Transverse colon (tissue), 4 donors: ENCODE data around the gene ADGRB2. TPM values are rescaled to one million over a fixed set of nuclear protein-coding genes. Genes with fewer than 3 reads are reported as not detected.

Experiments
- DNase-seq: peaks from one replicate; pipeline ENCODE4 v3.0.0-alpha.2; 2019
- H3K27ac ChIP-seq, 4 donors: fragments of 200-600 bp; sonication (generic); 2 replicates each; pipeline ENCODE4 v1.5.1; 2016 to 2018; ENCODE audit warnings: inconsistent platforms in 4 of 4
- H3K27me3 ChIP-seq: fragments of 200-600 bp; sonication (generic); 2 replicates; pipeline ENCODE4 v1.5.1; 2017; ENCODE audit warnings: inconsistent platforms
- H3K36me3 ChIP-seq, 4 donors: fragments of 200-600 bp; sonication (generic); 2 replicates each; pipeline ENCODE4 v1.5.1; 2017 to 2019; ENCODE audit warnings: inconsistent platforms in 4 of 4
- H3K4me1 ChIP-seq, 4 donors: fragments of 200-600 bp; sonication (generic); 2 replicates each; pipeline ENCODE4 v1.5.1; 2017 to 2020; ENCODE audit warnings: inconsistent platforms in 4 of 4
- H3K4me3 ChIP-seq, 4 donors: fragments of 200-600 bp; sonication (generic); 1 replicate in 1 of 4; 2 replicates in 3 of 4; pipeline versions ENCODE4 v1.5.1 to v1.6.1; 2017 to 2019; ENCODE audit warnings: inconsistent platforms in 4 of 4
- H3K9me3 ChIP-seq, 2 donors: fragments of 200-600 bp; sonication (generic); 2 replicates each; pipeline ENCODE4 v1.5.1; 2017 to 2019; ENCODE audit warnings: inconsistent platforms in 2 of 2
- EP300 ChIP-seq: sonication (generic); formaldehyde crosslinking; IDR thresholded peaks from one replicate; pipeline ENCODE4 v1.6.1; 2017; ENCODE audit warnings: antibody characterized with exemption, low read depth
- POLR2A ChIP-seq: fragments of 450-650 bp; IDR thresholded peaks from one replicate; pipeline ENCODE4 v1.6.1; 2016; ENCODE audit warnings: antibody characterized with exemption, mild to moderate bottlenecking, moderate library complexity
- POLR2AphosphoS5 ChIP-seq, 3 donors: sonication (generic); formaldehyde crosslinking; IDR thresholded peaks; one replicate each; pipeline ENCODE4 v1.6.1; 2016; ENCODE audit warnings: antibody characterized with exemption in 3 of 3
- WGBS, 2 donors: methylation state at CpG; one replicate each; pipeline ENCODE4 v1.1.5; 2018; ENCODE audit warnings: low coverage in 1 of 2; 5-methylcytosine and 5-hydroxymethylcytosine counted together
- in situ Hi-C, 4 donors: fragments of 200-750 bp; cut with MboI; loops; one replicate each; pipeline versions ENCODE4 v1.15.0 to v1.15.1; 2017; ENCODE audit warnings: low sequenced_read_pairs in 3 of 4, low pct_ligation_motif_present in 1 of 4, low pct_unique_long_range_greater_than_20kb in 1 of 4
- intact Hi-C: fragments of 100-400 bp; cut with DNase I; formaldehyde crosslinking; loops from one replicate; pipeline ENCODE4 v1.15.1; 2023; ENCODE audit warnings: low total_unique reads
- total RNA-seq, 4 donors: library from RNA; depleted of rRNA; stranded (reverse); fragments of >200 nt; gene quantifications; one replicate each; pipeline ENCODE4 v1.1.0, GENCODE V29; 2016
- TF ChIP-seq, protein P1 (sequence below), 5 experiments: fragments of 200-600 bp in 3 of 5; fragments of 450-650 bp in 2 of 5; sonication (generic) in 3 of 5; IDR thresholded peaks; 1 replicate in 2 of 5; 2 replicates in 3 of 5; pipeline ENCODE4 v1.5.1; 2016 to 2017; ENCODE audit warnings: antibody characterized with exemption in 5 of 5, inconsistent platforms in 3 of 5, mild to moderate bottlenecking in 2 of 5, moderate library complexity in 1 of 5

The ADGRB2 gene
- total RNA-seq, 4 donors from 2014 or later = 0.55 to 4.2 (median 1.1) TPM; not detected in 1

DNA sequence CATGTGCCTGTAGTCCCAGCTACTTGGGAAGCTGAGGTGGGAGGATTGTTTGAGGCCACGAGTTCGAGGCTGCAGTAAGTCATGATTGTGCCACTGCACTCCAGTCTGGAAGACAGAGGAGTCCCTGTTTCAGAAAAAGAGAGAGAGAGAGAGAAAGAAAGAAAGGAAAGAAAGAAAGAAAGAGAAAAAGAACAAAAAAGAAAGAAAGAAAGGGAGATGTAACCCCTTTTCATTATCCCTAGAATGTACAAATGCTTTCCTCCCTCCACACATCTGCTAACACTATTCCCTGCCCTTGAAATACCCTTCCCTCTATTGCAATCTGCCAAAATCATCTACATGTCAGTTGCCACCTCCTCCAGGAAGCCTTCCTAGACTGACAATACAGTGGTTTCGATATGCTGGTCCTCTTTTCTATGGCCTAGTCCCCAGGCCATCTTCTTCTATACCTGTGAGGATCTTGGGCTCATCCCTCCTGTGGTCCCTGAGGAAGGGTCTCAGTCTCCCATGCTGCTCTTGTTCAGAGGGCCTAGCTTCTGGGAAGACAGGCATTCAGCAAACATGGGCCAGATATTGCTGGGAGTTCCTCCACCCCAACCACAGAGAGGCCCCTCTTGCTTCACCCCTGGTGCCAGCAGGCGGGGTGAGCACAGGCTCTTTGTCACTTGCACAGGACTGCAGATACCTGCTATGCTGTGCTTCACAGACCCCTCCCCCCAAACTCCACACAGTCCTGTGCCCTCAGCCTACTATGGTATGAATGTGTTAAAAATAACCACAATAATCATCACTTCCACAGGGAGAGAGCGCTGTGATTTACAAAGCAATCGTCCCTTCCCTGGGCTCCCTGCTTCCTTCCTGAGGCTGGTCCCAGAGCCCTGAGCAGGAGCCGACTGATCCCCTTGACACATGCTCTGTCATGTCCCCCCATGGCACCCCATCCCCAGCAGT, 14.1 kb downstream of the ADGRB2 start:
- in situ Hi-C loops = no loop called here
- WGBS, 2 donors = 80 to 94% methylated on average over 2 to 7 of the region's 7 CpGs
- Histone ChIP-seq H3K9me3 (no peaks in the 10 kb centered on the region), H3K4me3 (no peak overlapping the region), H3K27ac (no peak overlapping the region), H3K4me1 (peaks cover 12 to 16% (median 14%) of the 10 kb centered on the region in 4 donors), H3K36me3 (no peaks in the 10 kb centered on the region), H3K27me3 (peaks cover 4% of the 10 kb centered on the region)
- DNase-seq = no peak
- intact Hi-C loops = loop anchor here (10.0 kb wide), 2 partner anchors 85 to 1975 kb away; no protein-coding TSS in a partner anchor
- TF ChIP-seq POLR2AphosphoS5 (IDR thresholded peaks at IDR 0.05) (no peak), EP300 (no peak), POLR2A (no peak)
- TF ChIP-seq, protein P1, sequence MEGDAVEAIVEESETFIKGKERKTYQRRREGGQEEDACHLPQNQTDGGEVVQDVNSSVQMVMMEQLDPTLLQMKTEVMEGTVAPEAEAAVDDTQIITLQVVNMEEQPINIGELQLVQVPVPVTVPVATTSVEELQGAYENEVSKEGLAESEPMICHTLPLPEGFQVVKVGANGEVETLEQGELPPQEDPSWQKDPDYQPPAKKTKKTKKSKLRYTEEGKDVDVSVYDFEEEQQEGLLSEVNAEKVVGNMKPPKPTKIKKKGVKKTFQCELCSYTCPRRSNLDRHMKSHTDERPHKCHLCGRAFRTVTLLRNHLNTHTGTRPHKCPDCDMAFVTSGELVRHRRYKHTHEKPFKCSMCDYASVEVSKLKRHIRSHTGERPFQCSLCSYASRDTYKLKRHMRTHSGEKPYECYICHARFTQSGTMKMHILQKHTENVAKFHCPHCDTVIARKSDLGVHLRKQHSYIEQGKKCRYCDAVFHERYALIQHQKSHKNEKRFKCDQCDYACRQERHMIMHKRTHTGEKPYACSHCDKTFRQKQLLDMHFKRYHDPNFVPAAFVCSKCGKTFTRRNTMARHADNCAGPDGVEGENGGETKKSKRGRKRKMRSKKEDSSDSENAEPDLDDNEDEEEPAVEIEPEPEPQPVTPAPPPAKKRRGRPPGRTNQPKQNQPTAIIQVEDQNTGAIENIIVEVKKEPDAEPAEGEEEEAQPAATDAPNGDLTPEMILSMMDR (IDR thresholded peaks at IDR 0.05) = no peak

DNA sequence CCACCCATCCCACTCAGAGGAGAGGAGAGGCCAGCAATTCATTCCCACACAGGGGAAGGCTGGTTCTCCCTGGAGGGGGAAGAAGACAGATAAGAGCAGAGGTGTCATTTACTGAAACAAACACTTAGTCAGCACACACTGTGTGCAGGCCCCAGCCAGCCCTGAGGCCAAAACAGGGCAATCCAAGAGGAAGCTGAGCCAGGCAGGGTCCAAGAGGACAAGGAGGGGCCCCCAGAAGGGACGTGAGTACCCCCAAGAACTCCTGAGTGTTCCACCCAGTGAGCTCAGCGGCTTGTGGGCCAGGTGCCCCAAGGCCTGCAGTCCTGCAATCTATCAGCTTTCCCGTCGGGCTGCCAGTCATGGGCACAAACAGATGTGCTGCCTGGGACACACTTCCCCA, 15.8 kb downstream of the ADGRB2 start:
- no peak for TF ChIP-seq POLR2A
- TF ChIP-seq, protein P1 (IDR thresholded peaks at IDR 0.05) = no peak
- Histone ChIP-seq H3K27ac (no peak overlapping the region), H3K4me3 (no peak overlapping the region), H3K36me3 (no peaks in the 10 kb centered on the region), H3K9me3 (no peaks in the 10 kb centered on the region), H3K27me3 (peaks cover 4% of the 10 kb centered on the region), H3K4me1 (peaks cover 2 to 4% (median 3%) of the 10 kb centered on the region in 4 donors)
- no peak for DNase-seq
- intact Hi-C loops (loop anchor here (10.0 kb wide), 2 partner anchors 84 to 1974 kb away; no protein-coding TSS in a partner anchor), in situ Hi-C loops (no loop called here)
- WGBS, 2 donors = 76% methylated on average over 4 of the region's 4 CpGs; no CpG with 5 or more reads in 1 of the 2 donors

DNA sequence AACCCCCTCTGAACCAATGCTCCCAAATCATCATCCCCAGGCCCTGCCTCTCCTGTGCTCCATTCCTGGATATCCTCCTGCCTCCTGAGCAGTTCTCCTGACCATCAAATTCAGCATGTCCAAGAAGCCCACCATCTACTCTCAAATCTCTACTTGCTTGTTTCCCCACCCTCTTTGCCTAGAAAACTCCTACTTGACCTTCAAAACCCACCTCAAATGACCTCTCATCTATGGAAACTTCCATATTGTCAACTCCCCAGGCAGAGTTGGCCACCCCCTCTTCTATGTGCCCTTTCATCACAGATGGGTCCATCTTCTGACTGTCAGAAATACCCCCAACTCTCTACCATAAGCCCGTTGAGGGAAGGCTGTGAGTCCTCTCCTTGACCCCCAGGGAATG, 16.8 kb downstream of the ADGRB2 start:
- intact Hi-C loops (loop anchor here (10.0 kb wide), 2 partner anchors 83 to 1973 kb away; no protein-coding TSS in a partner anchor), in situ Hi-C loops (no loop called here)
- H3K9me3 ChIP-seq = no peaks in the 10 kb centered on the region
- H3K27ac ChIP-seq = no peak overlapping the region
- peaks cover 0 to 4% (median 2%) of the 10 kb centered on the region in 4 donors for H3K4me1 ChIP-seq
- H3K27me3 ChIP-seq = peaks cover 4% of the 10 kb centered on the region
- no peak overlapping the region for H3K4me3 ChIP-seq
- H3K36me3 ChIP-seq = no peaks in the 10 kb centered on the region
- TF ChIP-seq, protein P1 (IDR thresholded peaks at IDR 0.05) = no peak
- no peak for TF ChIP-seq POLR2A
- no peak for TF ChIP-seq EP300
- TF ChIP-seq POLR2AphosphoS5 (IDR thresholded peaks at IDR 0.05) = no peak
- WGBS, 2 donors = 88% methylated on average over 1 of the region's 1 CpG; no CpG with 5 or more reads in 1 of the 2 donors
- no peak for DNase-seq

DNA sequence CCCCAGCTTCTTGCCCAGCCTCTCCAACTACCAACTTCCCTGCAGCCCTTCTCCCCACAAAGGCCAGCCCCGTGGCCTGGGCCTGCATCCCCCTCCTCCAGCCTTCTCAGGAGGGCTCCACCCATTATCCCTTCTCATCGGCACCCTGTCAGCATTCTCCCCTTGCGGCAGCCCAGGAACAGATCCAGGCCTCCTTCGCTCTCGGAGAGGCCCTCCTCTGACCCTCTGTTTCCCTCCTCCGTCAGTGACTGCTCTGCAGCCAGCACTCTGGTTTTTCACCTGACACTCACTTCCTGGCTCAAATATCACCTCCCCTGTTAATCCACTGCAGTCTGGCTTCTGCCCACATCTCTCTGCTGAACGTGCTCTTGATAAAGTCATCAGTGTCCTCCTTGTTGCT, 17.5 kb downstream of the ADGRB2 start:
- Histone ChIP-seq H3K36me3 (no peaks in the 10 kb centered on the region), H3K4me1 (peaks cover 0 to 4% (median 2%) of the 10 kb centered on the region in 4 donors), H3K27ac (no peak overlapping the region), H3K27me3 (peaks cover 4% of the 10 kb centered on the region), H3K4me3 (no peak overlapping the region), H3K9me3 (no peaks in the 10 kb centered on the region)
- intact Hi-C loops (loop anchor here (10.0 kb wide), 2 partner anchors 82 to 1972 kb away; no protein-coding TSS in a partner anchor), in situ Hi-C loops (no loop called here)
- TF ChIP-seq POLR2AphosphoS5 (IDR thresholded peaks at IDR 0.05) (no peak), POLR2A (no peak), EP300 (no peak)
- TF ChIP-seq, protein P1 (IDR thresholded peaks at IDR 0.05) = no peak
- DNase-seq = no peak
- 61 to 76% methylated on average over 2 to 7 of the region's 7 CpGs for whole genome bisulfite sequencing, 2 donors
